HepG2 (cell line): ENCODE measurements around the gene OGFR.

ENCODE experiments used
- MAFK ChIP-seq, 2 experiments: IDR thresholded peaks in 1 of 2; conservative IDR thresholded peaks in 1 of 2; 2 replicates each; pipeline ENCODE4 v1.6.1; 2011; ENCODE audit warnings: improper control_type of control experiment in 2 of 2, low read length in 2 of 2
- SP140L ChIP-seq: sonication (generic); formaldehyde crosslinking; IDR thresholded peaks from 2 replicates; pipeline ENCODE4 v1.4.0; 2020; ENCODE audit warnings: missing genetic modification reagents, borderline replicate concordance

DNA sequence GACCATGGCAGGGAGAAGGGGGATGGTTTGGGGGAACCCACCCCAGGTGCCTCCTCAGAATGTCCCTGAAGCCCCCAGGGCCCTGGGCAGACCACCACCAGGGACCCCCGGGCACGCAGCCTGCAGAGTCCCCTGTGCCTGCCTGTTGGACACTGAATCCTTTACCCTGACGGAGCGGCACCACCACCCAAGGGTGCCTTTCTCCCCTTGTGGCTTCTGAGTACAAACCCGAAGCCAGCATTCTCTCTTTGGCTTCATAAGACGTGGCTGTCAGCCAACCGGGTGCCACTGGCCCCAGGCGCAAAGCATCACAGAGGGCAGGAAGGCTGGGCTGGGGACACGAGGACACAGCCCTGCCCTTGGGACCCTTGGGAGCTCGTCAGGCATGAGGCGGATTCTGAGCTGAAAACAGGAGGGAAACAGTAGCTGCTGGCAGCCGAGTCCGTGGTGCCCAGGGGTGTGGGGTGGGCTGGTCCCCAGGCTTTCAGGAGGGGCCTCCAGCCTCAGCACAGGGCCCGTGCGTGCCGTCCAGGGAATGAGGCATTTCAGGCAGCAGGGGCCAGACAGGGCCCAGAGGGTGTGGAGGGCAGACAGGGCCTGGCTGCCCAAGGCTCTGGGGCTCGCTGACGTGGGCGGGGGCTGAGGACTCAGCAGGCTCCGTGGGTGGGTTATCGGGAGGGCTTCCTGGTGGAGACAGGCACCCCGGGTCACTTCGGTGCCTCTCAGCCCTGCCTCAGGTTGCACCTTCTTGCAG, 15.8 kb downstream of the OGFR start:
- no peak for TF ChIP-seq SP140L (CRISPR knock-in tag)
- TF ChIP-seq MAFK (conservative IDR thresholded peaks at IDR 0.05 in 1 of 2, IDR thresholded peaks at IDR 0.05 in 1 of 2; ENCODE audit: low read length in 2 of 2): no peak
